Endothelial cell of umbilical vein (primary cell): ENCODE results near the gene CAPRIN2. TPM values are rescaled to one million over a fixed set of nuclear protein-coding genes. Genes with fewer than 3 reads are reported as not detected.

Experiments used
- BruUV-seq: library from RNA; stranded (reverse); fragments of 400-500 nt; replicated peaks from 2 replicates; lab custom pipeline; 2021; lab: Mats Ljungman, UMichigan
- CTCF ChIA-PET: fragments of 300-600, 350-600 bp; sonication (Branson Sonifier 250); formaldehyde crosslinking; loops from one replicate; lab custom pipeline; 2021; ENCODE audit warnings: antibody characterized with exemption, inconsistent platforms; lab: Charles Lee
- POLR2A ChIA-PET: fragments of 300-600, 350-600 bp; sonication (Branson Sonifier 250); formaldehyde crosslinking; loops from one replicate; lab custom pipeline; 2021; ENCODE audit warnings: antibody characterized with exemption, inconsistent platforms; lab: Charles Lee
- DNase-seq: peaks from one replicate; pipeline ENCODE4 v3.0.0-alpha.2; 2011; ENCODE audit warnings: low read depth, low spot score
- FAIRE-seq: peaks from 2 replicates; lab custom pipeline; 2011; peaks lifted over from hg19 to GRCh38; lab: Jason Lieb, UNC
- H2AFZ ChIP-seq: 2 replicates; pipeline ENCODE4 v1.6.0; 2012; ENCODE audit warnings: low read depth, low read length, control low read depth, inconsistent platforms
- H3K27ac ChIP-seq: 2 replicates; pipeline ENCODE4 v1.5.1; 2011; ENCODE audit warnings: low read depth, mild to moderate bottlenecking, control low read depth, low read length, moderate library complexity; ENCODE audit not compliant: insufficient read depth
- H3K27me3 ChIP-seq, 2 experiments: 2 replicates each; pipeline versions ENCODE4 v1.6.0 to v1.6.1; 2011; ENCODE audit warnings: low read length in 2 of 2, mixed read lengths in 1 of 2; ENCODE audit not compliant: control insufficient read depth in 2 of 2, insufficient read depth in 2 of 2
- H3K36me3 ChIP-seq, 2 experiments: 2 replicates in 1 of 2; 3 replicates in 1 of 2; pipeline ENCODE4 v1.5.1; 2011; ENCODE audit warnings: low read length in 2 of 2, mild to moderate bottlenecking in 1 of 2, moderate library complexity in 1 of 2; ENCODE audit not compliant: control insufficient read depth in 2 of 2, insufficient read depth in 2 of 2; ENCODE audit errors: extremely low read depth in 1 of 2
- H3K4me1 ChIP-seq: 3 replicates; pipeline ENCODE4 v1.5.1; 2011; ENCODE audit warnings: mild to moderate bottlenecking, low read length; ENCODE audit not compliant: control insufficient read depth, insufficient read depth; ENCODE audit errors: extremely low read depth
- H3K4me2 ChIP-seq: 2 replicates; pipeline ENCODE4 v1.6.1; 2011; ENCODE audit warnings: low read length, control low read depth, mixed read lengths; ENCODE audit not compliant: insufficient read depth
- H3K4me3 ChIP-seq, 3 experiments: fragments of 200-600 bp in 1 of 3; sonication (generic), shearing (Covaris generic) in 1 of 3; replicated peaks in 1 of 3; 2 replicates each; pipeline ENCODE4 v1.5.1; 2011 to 2016; ENCODE audit warnings: control low read depth in 3 of 3, low read length in 3 of 3, mild to moderate bottlenecking in 2 of 3, inconsistent platforms in 1 of 3, low read depth in 1 of 3, moderate library complexity in 1 of 3; ENCODE audit not compliant: insufficient read depth in 1 of 3
- H3K79me2 ChIP-seq: 2 replicates; pipeline ENCODE4 v1.6.0; 2012; ENCODE audit warnings: low read length, inconsistent platforms; ENCODE audit not compliant: control insufficient read depth, insufficient read depth
- H3K9ac ChIP-seq: replicated peaks from 2 replicates; pipeline ENCODE3; 2011; ENCODE audit warnings: low read length, control low read depth; ENCODE audit not compliant: insufficient read depth; ENCODE audit errors: extremely low read depth
- H3K9me1 ChIP-seq: replicated peaks from 3 replicates; pipeline ENCODE4 v1.6.0; 2011; ENCODE audit warnings: mild to moderate bottlenecking, low read length; ENCODE audit not compliant: control insufficient read depth, insufficient read depth; ENCODE audit errors: extremely low read depth
- H3K9me3 ChIP-seq: replicated peaks from 2 replicates; pipeline ENCODE4 v1.5.1; 2012; ENCODE audit warnings: low read length, inconsistent platforms; ENCODE audit not compliant: control insufficient read depth, insufficient read depth
- H4K20me1 ChIP-seq: replicated peaks from 2 replicates; pipeline ENCODE3; 2011; ENCODE audit warnings: mild to moderate bottlenecking, low read length; ENCODE audit not compliant: control insufficient read depth, insufficient read depth; ENCODE audit errors: extremely low read depth
- EZH2 ChIP-seq: IDR thresholded peaks from 2 replicates; pipeline ENCODE4 v1.6.1; 2012; ENCODE audit warnings: borderline replicate concordance, low read depth, mild to moderate bottlenecking, moderate library complexity, low read length, inconsistent platforms; ENCODE audit not compliant: severe bottlenecking
- FOS ChIP-seq: IDR thresholded peaks from 2 replicates; pipeline ENCODE4 v1.6.1; 2011; ENCODE audit warnings: mild to moderate bottlenecking, low read length, moderate library complexity, borderline replicate concordance; ENCODE audit not compliant: insufficient read depth
- GATA2 ChIP-seq: IDR thresholded peaks from 2 replicates; pipeline ENCODE4 v1.7.0; 2011; ENCODE audit warnings: low read depth, mild to moderate bottlenecking, moderate library complexity, mixed read lengths, low read length; ENCODE audit not compliant: insufficient read length, insufficient read depth
- JUN ChIP-seq: IDR thresholded peaks from 2 replicates; pipeline ENCODE4 v1.6.1; 2011; ENCODE audit warnings: borderline replicate concordance, low read depth; ENCODE audit not compliant: insufficient read length, insufficient read depth
- MYC ChIP-seq: IDR thresholded peaks from one replicate; pipeline ENCODE4 v1.6.1; 2011; ENCODE audit warnings: mild to moderate bottlenecking, low read depth, low read length
- POLR2A ChIP-seq: IDR thresholded peaks from 2 replicates; pipeline ENCODE4 v1.6.1; 2012; ENCODE audit warnings: low read depth, mild to moderate bottlenecking, control low read depth, low read length
- POLR2AphosphoS5 ChIP-seq: IDR thresholded peaks from 2 replicates; pipeline ENCODE4 v1.6.1; 2012; ENCODE audit warnings: low read depth, mild to moderate bottlenecking, control low read depth, low read length, moderate library complexity; ENCODE audit not compliant: insufficient read depth
- dilution Hi-C: fragments of 300-500 bp; cut with MboI; formaldehyde crosslinking; loops from one replicate; pipeline ENCODE4 v1.15.0; 2019; ENCODE audit warnings: low sequenced_read_pairs; ENCODE audit not compliant: extremely low pct_ligation_motif_present
- intact Hi-C: fragments of 100-400 bp; cut with micrococcal nuclease; formaldehyde crosslinking; loops from one replicate; pipeline ENCODE4 v1.10.0; 2022
- polyA plus RNA-seq, 4 experiments: library from polyadenylated mRNA; depleted of rRNA in 3 of 4; stranded (reverse) in 3 of 4; unstranded in 1 of 4; fragments of >200 nt; gene quantifications; 2 replicates each; pipeline versions ENCODE4 v1.2.1 to v1.2.3, GENCODE V29; 2011 to 2012; ENCODE audit warnings: missing spikeins in 1 of 4
- total RNA-seq: library from RNA; stranded (reverse); gene quantifications from 2 replicates; pipeline ENCODE4 v1.2.3, GENCODE V29; 2021
- TF ChIP-seq, protein P1 (sequence below), 2 donors: IDR thresholded peaks; 1 replicate in 1 of 2; 2 replicates in 1 of 2; pipeline ENCODE4 v1.5.1; 2011; ENCODE audit warnings: low read length in 2 of 2, mild to moderate bottlenecking in 2 of 2, moderate library complexity in 2 of 2, control low read depth in 1 of 2, inconsistent platforms in 1 of 2, low read depth in 1 of 2; ENCODE audit not compliant: insufficient read depth in 1 of 2; ENCODE audit errors: extremely low read depth in 1 of 2
- TF ChIP-seq, protein P2 (sequence below): IDR thresholded peaks from 2 replicates; pipeline ENCODE4 v1.6.1; 2011; ENCODE audit not compliant: insufficient read depth, insufficient read length

Gene CAPRIN2
- total and polyA plus RNA-seq, 2 donors (not counting 3 experiments of a cell fraction or from before 2014, with no cell fraction given): 13.5 to 25.0 TPM

DNA sequence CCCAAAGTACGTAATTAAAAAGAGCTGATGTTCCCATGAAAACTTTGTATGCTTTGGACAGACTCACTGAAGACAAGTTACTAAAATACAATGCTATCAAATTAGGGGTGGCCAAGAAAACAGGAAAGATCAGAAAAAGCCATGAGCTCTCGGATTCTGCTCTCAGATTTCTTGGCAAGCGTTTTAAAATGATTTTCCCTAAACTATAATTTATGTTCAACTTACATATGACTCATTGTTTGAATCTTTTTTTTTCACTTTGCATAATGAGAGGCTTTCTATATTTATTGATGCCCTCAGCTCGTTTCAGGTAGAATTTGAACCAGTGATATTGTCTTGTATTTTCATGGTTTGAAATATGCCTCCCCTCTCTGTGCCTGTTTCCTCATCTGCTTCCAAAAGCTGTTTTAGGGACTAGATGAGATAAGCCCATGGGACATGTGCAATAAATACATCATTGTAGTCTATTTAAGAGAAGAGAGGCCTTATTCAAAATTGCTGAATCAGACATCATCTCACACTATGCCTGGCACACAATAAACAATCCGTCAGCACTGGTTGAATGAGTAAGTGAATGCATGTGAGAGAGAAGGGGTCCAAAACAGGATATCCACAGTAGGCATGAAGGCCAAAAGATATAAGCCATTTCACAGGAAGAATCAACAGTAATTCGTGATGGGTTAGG is 54.4 kb downstream of the CAPRIN2 start:
- Histone ChIP-seq H3K4me2 (no peak overlapping the region), H3K36me3 (no peaks in the 10 kb centered on the region), H3K79me2 (peaks cover 2% of the 10 kb centered on the region), H3K27ac (no peak overlapping the region), H3K9me3 (no peaks in the 10 kb centered on the region), H3K4me1 (peaks cover 4% of the 10 kb centered on the region), H2AFZ (no peak overlapping the region), H3K4me3 (no peak overlapping the region), H3K9me1 (no peaks in the 10 kb centered on the region), H3K9ac (no peak overlapping the region), H4K20me1 (no peaks in the 10 kb centered on the region), H3K27me3 (no peaks in the 10 kb centered on the region)
- ChIA-PET CTCF (interaction anchor here (1.3 to 1.6 kb wide), 2 partner anchors 9 to 25 kb away, joined by 3 to 5 read pairs; no protein-coding TSS in a partner anchor), POLR2A (no interaction called here)
- dilution Hi-C loops: no loop called here
- FAIRE-seq (peak; percentile 24), DNase-seq (peak; percentile 72)
- intact Hi-C loops: no loop called here
- BruUV-seq: no TSS peak
- TF ChIP-seq, protein P1, sequence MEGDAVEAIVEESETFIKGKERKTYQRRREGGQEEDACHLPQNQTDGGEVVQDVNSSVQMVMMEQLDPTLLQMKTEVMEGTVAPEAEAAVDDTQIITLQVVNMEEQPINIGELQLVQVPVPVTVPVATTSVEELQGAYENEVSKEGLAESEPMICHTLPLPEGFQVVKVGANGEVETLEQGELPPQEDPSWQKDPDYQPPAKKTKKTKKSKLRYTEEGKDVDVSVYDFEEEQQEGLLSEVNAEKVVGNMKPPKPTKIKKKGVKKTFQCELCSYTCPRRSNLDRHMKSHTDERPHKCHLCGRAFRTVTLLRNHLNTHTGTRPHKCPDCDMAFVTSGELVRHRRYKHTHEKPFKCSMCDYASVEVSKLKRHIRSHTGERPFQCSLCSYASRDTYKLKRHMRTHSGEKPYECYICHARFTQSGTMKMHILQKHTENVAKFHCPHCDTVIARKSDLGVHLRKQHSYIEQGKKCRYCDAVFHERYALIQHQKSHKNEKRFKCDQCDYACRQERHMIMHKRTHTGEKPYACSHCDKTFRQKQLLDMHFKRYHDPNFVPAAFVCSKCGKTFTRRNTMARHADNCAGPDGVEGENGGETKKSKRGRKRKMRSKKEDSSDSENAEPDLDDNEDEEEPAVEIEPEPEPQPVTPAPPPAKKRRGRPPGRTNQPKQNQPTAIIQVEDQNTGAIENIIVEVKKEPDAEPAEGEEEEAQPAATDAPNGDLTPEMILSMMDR (IDR thresholded peaks at IDR 0.05; ENCODE audit: extremely low read depth in 1 of 2, insufficient read depth in 1 of 2, low read depth in 1 of 2, low read length in 2 of 2): no peak
- TF ChIP-seq POLR2AphosphoS5: no peak

DNA sequence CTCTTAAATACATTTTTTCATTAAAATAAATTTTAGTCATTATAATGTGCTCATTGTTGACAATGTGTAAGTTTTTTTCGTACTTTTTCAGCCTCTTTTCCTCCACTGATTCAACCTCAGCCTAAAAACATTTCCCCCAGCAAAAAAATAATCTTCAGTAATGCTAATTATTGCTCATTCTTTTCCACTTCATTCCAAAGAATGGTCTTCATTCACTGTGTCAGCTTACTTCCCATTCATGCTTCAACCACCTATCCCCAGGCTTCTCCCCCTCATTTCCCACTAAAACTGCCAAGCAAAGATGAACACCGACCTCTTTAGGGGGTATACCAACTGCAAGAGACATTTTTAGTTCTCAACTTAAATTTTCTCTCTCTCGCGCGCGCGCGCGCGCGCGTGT is 56.4 kb downstream of the CAPRIN2 start:
- Histone ChIP-seq H4K20me1 (no peaks in the 10 kb centered on the region), H3K36me3 (no peaks in the 10 kb centered on the region), H3K9me3 (no peaks in the 10 kb centered on the region), H3K79me2 (peaks cover 21% of the 10 kb centered on the region), H3K9ac (no peak overlapping the region), H3K9me1 (no peaks in the 10 kb centered on the region), H3K27me3 (no peaks in the 10 kb centered on the region), H3K4me3 (no peak overlapping the region), H2AFZ (no peak overlapping the region), H3K27ac (no peak overlapping the region), H3K4me1 (peaks cover 15% of the 10 kb centered on the region), H3K4me2 (no peak overlapping the region)
- no peak for FAIRE-seq
- CTCF ChIA-PET: no interaction called here
- dilution Hi-C loops: no loop called here
- no TSS peak for BruUV-seq
- intact Hi-C loops: no loop called here
- DNase-seq: no peak
- TF ChIP-seq JUN (no peak), MYC (no peak), POLR2A (no peak), EZH2 (no peak), GATA2 (no peak), POLR2AphosphoS5 (no peak), FOS (no peak)
- TF ChIP-seq, protein P1 (IDR thresholded peaks at IDR 0.05; ENCODE audit: extremely low read depth in 1 of 2, insufficient read depth in 1 of 2, low read depth in 1 of 2, low read length in 2 of 2): no peak
- TF ChIP-seq, protein P2, sequence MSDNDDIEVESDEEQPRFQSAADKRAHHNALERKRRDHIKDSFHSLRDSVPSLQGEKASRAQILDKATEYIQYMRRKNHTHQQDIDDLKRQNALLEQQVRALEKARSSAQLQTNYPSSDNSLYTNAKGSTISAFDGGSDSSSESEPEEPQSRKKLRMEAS: no peak
- POLR2A ChIA-PET: no interaction called here
